Measurements from ENCODE around the gene OLIG1.

The OLIG1 gene

GRCh38 chr21:33067457-33067856 is 2.5 kb upstream of the OLIG1 start:
- Histone ChIP-seq H3K27me3 (peaks cover 77% of the 10 kb centered on the region), H3K9me3 (peaks cover 3% of the 10 kb centered on the region; the same call in 1 of the 2 replicates), H3K4me1 (no peaks in the 10 kb centered on the region), H3K4me3 (ENCODE audit: low read depth, low read length) (no peak overlapping the region), H3K36me3 (no peaks in the 10 kb centered on the region)
- no peak for TF ChIP-seq CTCF (IDR thresholded peaks at IDR 0.05; ENCODE audit: low read depth, low read length)
- DNase-seq, result no peak

- no peak for TF ChIP-seq CTCF (IDR thresholded peaks at IDR 0.05; ENCODE audit: low read depth, low read length)
- H3K4me1 ChIP-seq, result no peaks in the 10 kb centered on the region
- no peaks in the 10 kb centered on the region for H3K36me3 ChIP-seq
- peaks cover 3% of the 10 kb centered on the region; the same call in 1 of the 2 replicates for H3K9me3 ChIP-seq
- no peak for DNase-seq
- H3K4me3 ChIP-seq (ENCODE audit: low read depth, low read length), result no peak overlapping the region
- peaks cover 84% of the 10 kb centered on the region for H3K27me3 ChIP-seq
These were observed 698 bp upstream of the OLIG1 start for GRCh38 chr21:33069243-33069642.

GRCh38 chr21:33069645-33069993 is 322 bp upstream of the OLIG1 start:
- Histone ChIP-seq H3K4me1 (no peaks in the 10 kb centered on the region), H3K27me3 (peaks cover 84% of the 10 kb centered on the region), H3K36me3 (no peaks in the 10 kb centered on the region), H3K9me3 (peaks cover 3% of the 10 kb centered on the region; the same call in 1 of the 2 replicates), H3K4me3 (ENCODE audit: low read depth, low read length) (no peak overlapping the region)
- DNase-seq, result no peak
- no peak for TF ChIP-seq CTCF (IDR thresholded peaks at IDR 0.05; ENCODE audit: low read depth, low read length)

- TF ChIP-seq CTCF (IDR thresholded peaks at IDR 0.05; ENCODE audit: low read depth, low read length), result no peak
- Histone ChIP-seq H3K4me3 (ENCODE audit: low read depth, low read length) (no peak overlapping the region), H3K9me3 (peaks cover 3% of the 10 kb centered on the region; the same call in 1 of the 2 replicates), H3K27me3 (peaks cover 80% of the 10 kb centered on the region), H3K4me1 (no peaks in the 10 kb centered on the region), H3K36me3 (no peaks in the 10 kb centered on the region)
- DNase-seq, result no peak
These were observed 730 bp downstream of the OLIG1 start for GRCh38 chr21:33070744-33070997.

- Histone ChIP-seq H3K4me3 (ENCODE audit: low read depth, low read length) (no peak overlapping the region), H3K4me1 (no peaks in the 10 kb centered on the region), H3K9me3 (peaks cover 3% of the 10 kb centered on the region; the same call in 1 of the 2 replicates), H3K36me3 (no peaks in the 10 kb centered on the region), H3K27me3 (peaks cover 77% of the 10 kb centered on the region)
- no peak for DNase-seq
- no peak for TF ChIP-seq CTCF (IDR thresholded peaks at IDR 0.05; ENCODE audit: low read depth, low read length)
These were observed 1.2 kb downstream of the OLIG1 start for GRCh38 chr21:33070998-33071769.

GRCh38 chr21:33071770-33072306 is 1.9 kb downstream of the OLIG1 start:
- Histone ChIP-seq H3K27me3 (peaks cover 77% of the 10 kb centered on the region), H3K36me3 (no peaks in the 10 kb centered on the region), H3K4me3 (ENCODE audit: low read depth, low read length) (no peak overlapping the region), H3K4me1 (no peaks in the 10 kb centered on the region), H3K9me3 (peaks cover 3% of the 10 kb centered on the region; the same call in 1 of the 2 replicates)
- TF ChIP-seq CTCF (IDR thresholded peaks at IDR 0.05; ENCODE audit: low read depth, low read length), result no peak
- DNase-seq, result no peak
